Ovary (tissue), 9 donors: ENCODE measurements around the gene FSTL5. TPM values are rescaled to one million over a fixed set of nuclear protein-coding genes. Genes with fewer than 3 reads are reported as not detected.

Experiments used
- DNase-seq, 5 donors: peaks; one replicate each; pipeline ENCODE4 v3.0.0-alpha.2; 2019 to 2020
- H3K27ac ChIP-seq, 2 donors: fragments of 200-600 bp; one replicate each; pipeline versions ENCODE4 v1.5.1 to v1.8.0; 2019 to 2022
- H3K27me3 ChIP-seq: fragments of 200-600 bp; one replicate; pipeline ENCODE4 v1.8.0; 2022
- H3K36me3 ChIP-seq: fragments of 200-600 bp; sonication (generic); one replicate; pipeline ENCODE4 v1.5.1; 2019
- H3K4me1 ChIP-seq: one replicate; pipeline ENCODE4 v1.8.1; 2013; ENCODE audit warnings: mild to moderate bottlenecking, moderate library complexity; ENCODE audit not compliant: insufficient read depth
- H3K4me3 ChIP-seq: fragments of 200-600 bp; sonication (generic); one replicate; pipeline ENCODE4 v1.5.1; 2017
- H3K9me3 ChIP-seq, 2 donors: fragments of 200-600 bp in 1 of 2; sonication (generic) in 1 of 2; one replicate each; pipeline versions ENCODE4 v1.5.1 to v1.8.1; 2013 to 2019; ENCODE audit warnings: mild to moderate bottlenecking in 1 of 2, moderate library complexity in 1 of 2
- CTCF ChIP-seq, 3 donors: fragments of 450-650 bp in 2 of 3; fragments of 200-600 bp in 1 of 3; IDR thresholded peaks; one replicate each; pipeline versions ENCODE4 v1.5.1 to v1.8.0; 2016 to 2022; ENCODE audit warnings: antibody characterized with exemption in 3 of 3, mild to moderate bottlenecking in 1 of 3
- EP300 ChIP-seq: sonication (generic); formaldehyde crosslinking; IDR thresholded peaks from one replicate; pipeline ENCODE4 v1.6.1; 2017; ENCODE audit warnings: antibody characterized with exemption
- POLR2A ChIP-seq: fragments of 450-650 bp; IDR thresholded peaks from one replicate; pipeline ENCODE4 v1.6.1; 2017; ENCODE audit warnings: antibody characterized with exemption, mild to moderate bottlenecking, moderate library complexity
- WGBS, 3 donors: extraction: QIAGEN DNeasy Blood & Tissue Kit in 1 of 3; methylation state at CpG; one replicate each; pipeline versions ENCODE4 v1.1.5 to v1.1.7; 2013 to 2017; 5-methylcytosine and 5-hydroxymethylcytosine counted together
- intact Hi-C, 4 donors: fragments of 100-400 bp; cut with DNase I; formaldehyde crosslinking; loops; one replicate each; pipeline versions ENCODE4 v1.11.0 to v1.15.1; 2022 to 2023
- polyA plus RNA-seq, 2 donors: library from polyadenylated mRNA; stranded (reverse); fragments of 200-250 nt in 1 of 2; fragments of 350-450 nt in 1 of 2; fragmentation: Illumina TruSeq in 1 of 2; extraction: RNeasy Lipid Tissue Mini Kit (QIAGEN cat#74804) in 1 of 2; gene quantifications; one replicate each; pipeline ENCODE4 v1.2.3, GENCODE V29; 2013 to 2014
- total RNA-seq, 7 donors: library from RNA; depleted of rRNA in 2 of 7; stranded (reverse); fragments of >200 nt in 2 of 7; fragmentation: NEBNext Ultra II Directional in 3 of 7; extraction: Animal tissue kit (Norgen Biotek cat#: 25700) in 3 of 7; gene quantifications; one replicate each; pipeline versions ENCODE4 v1.1.0 to v1.2.4, GENCODE V29; 2016 to 2023
- donor health status: DM: no; HTN: no; CAD: no; lungs with moderate emphysema.
- donor health status: DM: no; HTN: no; CAD: no.
- donor health status: Bipolar disorder and iron deficiency.
- donor health status: DM: yes; HTN: yes; CAD: no.
- donor health status: DM: no; HTN: no; CAD: no.
- donor health status: DM: yes; HTN: yes; CAD: no.

The FSTL5 gene
- total and polyA plus RNA-seq, 9 donors: 0.05 TPM; not detected in 8

GRCh38 chr4:161704040-161704439 lies 459.8 kb downstream of the FSTL5 start:
- H3K27me3 ChIP-seq: no peaks in the 10 kb centered on the region
- no peaks in the 10 kb centered on the region for H3K36me3 ChIP-seq
- DNase-seq: no peak
- H3K4me3 ChIP-seq: no peak overlapping the region
- H3K27ac ChIP-seq: no peak overlapping the region
- H3K4me1 ChIP-seq: no peaks in the 10 kb centered on the region
- H3K9me3 ChIP-seq: no peaks in the 10 kb centered on the region
- WGBS, 3 donors: 70 to 84% (median 82%) methylated on average over 4 of the region's 4 CpGs
- intact Hi-C loops: no loop called here
- no peak for TF ChIP-seq CTCF (IDR thresholded peaks at IDR 0.05)
- TF ChIP-seq EP300: no peak
- no peak for TF ChIP-seq POLR2A

- intact Hi-C loops: no loop called here
- Histone ChIP-seq H3K27me3 (no peaks in the 10 kb centered on the region), H3K4me3 (no peak overlapping the region), H3K36me3 (no peaks in the 10 kb centered on the region), H3K9me3 (no peaks in the 10 kb centered on the region), H3K27ac (no peak overlapping the region), H3K4me1 (no peaks in the 10 kb centered on the region)
- no peak for DNase-seq
- WGBS, 3 donors: 77 to 81% (median 80%) methylated on average over 4 of the region's 4 CpGs
- no peak for TF ChIP-seq POLR2A
- TF ChIP-seq EP300: no peak
- TF ChIP-seq CTCF (IDR thresholded peaks at IDR 0.05): no peak
Observed at GRCh38 chr4:161702287-161702686, 461.5 kb downstream of the FSTL5 start.

- no peak for TF ChIP-seq POLR2A
- no peak for TF ChIP-seq CTCF (IDR thresholded peaks at IDR 0.05)
- no peak for TF ChIP-seq EP300
- H3K9me3 ChIP-seq: no peaks in the 10 kb centered on the region
- WGBS, 3 donors: 58 to 69% (median 62%) methylated on average over 1 of the region's 1 CpG
Observed at GRCh38 chr4:161696944-161697343, 466.9 kb downstream of the FSTL5 start.

GRCh38 chr4:161680146-161680545 lies 483.7 kb downstream of the FSTL5 start:
- TF ChIP-seq CTCF (IDR thresholded peaks at IDR 0.05) (no peak), EP300 (no peak), POLR2A (no peak)

More at GRCh38 chr4:161696944-161697343, 466.9 kb downstream of the FSTL5 start:
- Histone ChIP-seq H3K36me3 (no peaks in the 10 kb centered on the region), H3K4me3 (no peak overlapping the region), H3K27ac (no peak overlapping the region), H3K27me3 (no peaks in the 10 kb centered on the region), H3K4me1 (no peaks in the 10 kb centered on the region)
- intact Hi-C loops: no loop called here
- no peak for DNase-seq

GRCh38 chr4:161664740-161665139 lies 499.1 kb downstream of the FSTL5 start:
- intact Hi-C loops: no loop called here
- DNase-seq: no peak
- H3K36me3 ChIP-seq: no peaks in the 10 kb centered on the region
- TF ChIP-seq CTCF (IDR thresholded peaks at IDR 0.05) (no peak), POLR2A (no peak), EP300 (no peak)
- no peak overlapping the region for H3K27ac ChIP-seq
- H3K4me3 ChIP-seq: no peak overlapping the region
- no peaks in the 10 kb centered on the region for H3K4me1 ChIP-seq
- H3K27me3 ChIP-seq: no peaks in the 10 kb centered on the region
- H3K9me3 ChIP-seq: no peaks in the 10 kb centered on the region
- WGBS, 3 donors: 85 to 92% (median 90%) methylated on average over 7 of the region's 7 CpGs

More at GRCh38 chr4:161680146-161680545, 483.7 kb downstream of the FSTL5 start:
- no peaks in the 10 kb centered on the region for H3K36me3 ChIP-seq
- H3K9me3 ChIP-seq: no peaks in the 10 kb centered on the region
- H3K4me3 ChIP-seq: no peak overlapping the region
- intact Hi-C loops: no loop called here
- H3K27me3 ChIP-seq: peaks cover 2% of the 10 kb centered on the region
- H3K4me1 ChIP-seq: no peaks in the 10 kb centered on the region
- no peak for DNase-seq
- no peak overlapping the region for H3K27ac ChIP-seq
- WGBS, 3 donors: 11 to 14% (median 13%) methylated on average over 2 of the region's 2 CpGs
